ENCODE results near the gene CCDC112.
"Not testable (repeated sequence)": the region's sequence is repeated elsewhere in the genome, so short reads cannot be mapped to it uniquely, and the experiment has no call there.

- TF ChIP-seq, protein P1, sequence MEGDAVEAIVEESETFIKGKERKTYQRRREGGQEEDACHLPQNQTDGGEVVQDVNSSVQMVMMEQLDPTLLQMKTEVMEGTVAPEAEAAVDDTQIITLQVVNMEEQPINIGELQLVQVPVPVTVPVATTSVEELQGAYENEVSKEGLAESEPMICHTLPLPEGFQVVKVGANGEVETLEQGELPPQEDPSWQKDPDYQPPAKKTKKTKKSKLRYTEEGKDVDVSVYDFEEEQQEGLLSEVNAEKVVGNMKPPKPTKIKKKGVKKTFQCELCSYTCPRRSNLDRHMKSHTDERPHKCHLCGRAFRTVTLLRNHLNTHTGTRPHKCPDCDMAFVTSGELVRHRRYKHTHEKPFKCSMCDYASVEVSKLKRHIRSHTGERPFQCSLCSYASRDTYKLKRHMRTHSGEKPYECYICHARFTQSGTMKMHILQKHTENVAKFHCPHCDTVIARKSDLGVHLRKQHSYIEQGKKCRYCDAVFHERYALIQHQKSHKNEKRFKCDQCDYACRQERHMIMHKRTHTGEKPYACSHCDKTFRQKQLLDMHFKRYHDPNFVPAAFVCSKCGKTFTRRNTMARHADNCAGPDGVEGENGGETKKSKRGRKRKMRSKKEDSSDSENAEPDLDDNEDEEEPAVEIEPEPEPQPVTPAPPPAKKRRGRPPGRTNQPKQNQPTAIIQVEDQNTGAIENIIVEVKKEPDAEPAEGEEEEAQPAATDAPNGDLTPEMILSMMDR (IDR thresholded peaks at IDR 0.05; ENCODE audit: low read length), result not testable (repeated sequence)
- TF ChIP-seq EZH2 (IDR thresholded peaks at IDR 0.05; ENCODE audit: borderline replicate concordance, low read length), result not testable (repeated sequence)
Measured at GRCh38 chr5:115328617-115329274, 32.3 kb upstream of the CCDC112 start.
